Progenitor cell of endocrine pancreas (in vitro differentiated cells): ENCODE results near the gene PTPN18. TPM values are rescaled to one million over a fixed set of nuclear protein-coding genes. Genes with fewer than 3 reads are reported as not detected.

Experiments used
- DNase-seq: peaks from one replicate; pipeline ENCODE4 v3.0.0; 2021; ENCODE audit warnings: low spot score; ENCODE audit not compliant: unreplicated experiment
- H3K27ac Mint-ChIP-seq: 2 replicates; pipeline ENCODE4 v1.8.0; 2021; ENCODE audit warnings: mild to moderate bottlenecking, moderate library complexity, mixed read lengths
- H3K27me3 Mint-ChIP-seq: 2 replicates; pipeline ENCODE4 v1.8.0; 2021; ENCODE audit warnings: mixed read lengths
- H3K36me3 Mint-ChIP-seq: 2 replicates; pipeline ENCODE4 v1.8.0; 2022; ENCODE audit warnings: mixed read lengths; ENCODE audit not compliant: insufficient read depth
- H3K4me1 Mint-ChIP-seq: 2 replicates; pipeline ENCODE4 v1.8.0; 2021; ENCODE audit warnings: low read depth, mixed read lengths
- H3K4me3 Mint-ChIP-seq: 2 replicates; pipeline ENCODE4 v1.8.0; 2021; ENCODE audit warnings: low read depth, mild to moderate bottlenecking, moderate library complexity, mixed read lengths
- H3K9me3 Mint-ChIP-seq: 2 replicates; pipeline ENCODE4 v1.8.0; 2021; ENCODE audit warnings: low read depth, mixed read lengths
- total RNA-seq: library from RNA; stranded (reverse); gene quantifications from 2 replicates; pipeline ENCODE4 v1.2.1, GENCODE V29; 2021
- TF ChIP-seq, protein P1 (sequence below): fragments of 200-600 bp; sonication (generic); IDR thresholded peaks from one replicate; pipeline ENCODE4 v1.5.0; 2021; ENCODE audit warnings: antibody characterized with exemption, mild to moderate bottlenecking; ENCODE audit not compliant: unreplicated experiment

PTPN18 gene
- total RNA-seq, 1 donor from 2014 or later: 47.5 TPM

DNA sequence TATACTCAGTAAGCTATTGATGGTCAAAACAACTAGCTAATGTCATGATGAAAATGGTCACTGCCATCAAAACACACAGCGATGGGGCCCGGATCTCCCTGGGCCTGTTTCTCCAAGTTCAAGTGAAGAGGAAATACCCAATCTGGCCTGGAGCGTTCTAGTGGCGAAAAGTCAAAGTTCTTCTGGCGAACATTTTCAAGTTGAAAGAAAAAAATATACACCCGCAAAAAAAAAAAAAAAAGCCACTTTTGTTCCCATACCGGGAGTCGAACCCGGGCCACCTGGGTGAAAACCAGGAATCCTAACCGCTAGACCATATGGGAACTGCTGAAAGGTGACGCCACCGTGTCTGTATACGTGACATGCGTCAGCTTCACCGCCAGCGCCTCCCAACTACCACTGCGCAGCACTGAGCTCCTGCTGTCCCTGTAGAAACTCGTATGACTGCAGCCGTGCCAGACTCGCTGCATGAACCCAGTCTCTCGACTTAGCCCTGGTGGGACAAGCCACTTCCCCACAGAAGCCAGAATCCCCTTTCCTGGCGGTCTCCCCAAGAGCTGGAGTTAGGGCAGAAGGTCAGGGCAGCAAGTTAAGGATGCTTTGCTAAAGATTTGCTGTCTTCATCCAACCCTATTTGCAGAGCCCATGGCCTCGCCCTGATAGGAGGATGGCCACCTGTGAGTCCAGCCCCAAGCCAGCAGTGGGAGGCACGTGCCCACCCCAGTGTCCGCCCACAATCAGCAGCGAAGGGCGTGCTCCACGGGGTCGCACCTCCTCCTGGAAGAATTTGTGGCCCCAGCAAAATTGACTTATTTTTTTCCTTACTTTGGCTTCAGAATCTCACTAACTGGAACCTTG lies 18.8 kb upstream of the PTPN18 start:
- peak overlapping the region; percentile 100 for H3K27ac Mint-ChIP-seq
- TF ChIP-seq, protein P1, sequence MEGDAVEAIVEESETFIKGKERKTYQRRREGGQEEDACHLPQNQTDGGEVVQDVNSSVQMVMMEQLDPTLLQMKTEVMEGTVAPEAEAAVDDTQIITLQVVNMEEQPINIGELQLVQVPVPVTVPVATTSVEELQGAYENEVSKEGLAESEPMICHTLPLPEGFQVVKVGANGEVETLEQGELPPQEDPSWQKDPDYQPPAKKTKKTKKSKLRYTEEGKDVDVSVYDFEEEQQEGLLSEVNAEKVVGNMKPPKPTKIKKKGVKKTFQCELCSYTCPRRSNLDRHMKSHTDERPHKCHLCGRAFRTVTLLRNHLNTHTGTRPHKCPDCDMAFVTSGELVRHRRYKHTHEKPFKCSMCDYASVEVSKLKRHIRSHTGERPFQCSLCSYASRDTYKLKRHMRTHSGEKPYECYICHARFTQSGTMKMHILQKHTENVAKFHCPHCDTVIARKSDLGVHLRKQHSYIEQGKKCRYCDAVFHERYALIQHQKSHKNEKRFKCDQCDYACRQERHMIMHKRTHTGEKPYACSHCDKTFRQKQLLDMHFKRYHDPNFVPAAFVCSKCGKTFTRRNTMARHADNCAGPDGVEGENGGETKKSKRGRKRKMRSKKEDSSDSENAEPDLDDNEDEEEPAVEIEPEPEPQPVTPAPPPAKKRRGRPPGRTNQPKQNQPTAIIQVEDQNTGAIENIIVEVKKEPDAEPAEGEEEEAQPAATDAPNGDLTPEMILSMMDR: no peak
- H3K36me3 Mint-ChIP-seq: peaks cover 17% of the 10 kb centered on the region
- H3K27me3 Mint-ChIP-seq: peaks cover 20% of the 10 kb centered on the region
- peak overlapping the region; percentile 81 for H3K4me3 Mint-ChIP-seq
- DNase-seq: peak; percentile 91
- peaks cover 16% of the 10 kb centered on the region for H3K4me1 Mint-ChIP-seq
- no peaks in the 10 kb centered on the region for H3K9me3 Mint-ChIP-seq

DNA sequence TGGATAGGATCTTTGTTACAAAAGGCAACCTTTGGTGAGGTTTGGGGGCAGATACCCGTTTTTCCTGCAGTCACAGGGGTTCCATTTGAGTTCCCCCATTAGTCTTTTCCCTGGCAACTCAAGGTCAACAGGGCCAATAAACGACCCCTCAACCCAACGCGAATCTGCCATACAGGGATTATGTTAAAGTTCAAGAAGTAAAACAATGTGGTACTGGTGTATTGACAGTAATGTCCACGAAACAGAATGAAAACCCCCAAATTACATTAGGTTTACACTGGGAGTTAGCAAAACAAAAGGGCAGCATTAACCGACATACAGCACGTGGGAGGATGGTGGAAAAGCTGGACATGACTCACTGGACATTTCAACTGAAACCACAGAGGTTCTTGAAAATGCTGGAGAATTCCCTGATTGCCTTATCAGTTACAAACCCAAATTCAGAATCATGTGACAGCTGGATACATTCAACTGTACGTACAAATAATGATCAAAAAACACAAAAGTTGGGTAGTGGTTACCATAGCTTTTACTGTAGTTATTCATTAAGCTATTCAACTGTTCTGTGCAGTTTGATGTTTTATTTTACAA lies 18.0 kb upstream of the PTPN18 start:
- TF ChIP-seq, protein P1: no peak
- no peaks in the 10 kb centered on the region for H3K9me3 Mint-ChIP-seq
- H3K27me3 Mint-ChIP-seq: peaks cover 14% of the 10 kb centered on the region
- H3K36me3 Mint-ChIP-seq: peaks cover 17% of the 10 kb centered on the region
- peak overlapping the region; percentile 100 for H3K27ac Mint-ChIP-seq
- no peak for DNase-seq
- H3K4me3 Mint-ChIP-seq: peak overlapping the region; percentile 81
- H3K4me1 Mint-ChIP-seq: peaks cover 18% of the 10 kb centered on the region

DNA sequence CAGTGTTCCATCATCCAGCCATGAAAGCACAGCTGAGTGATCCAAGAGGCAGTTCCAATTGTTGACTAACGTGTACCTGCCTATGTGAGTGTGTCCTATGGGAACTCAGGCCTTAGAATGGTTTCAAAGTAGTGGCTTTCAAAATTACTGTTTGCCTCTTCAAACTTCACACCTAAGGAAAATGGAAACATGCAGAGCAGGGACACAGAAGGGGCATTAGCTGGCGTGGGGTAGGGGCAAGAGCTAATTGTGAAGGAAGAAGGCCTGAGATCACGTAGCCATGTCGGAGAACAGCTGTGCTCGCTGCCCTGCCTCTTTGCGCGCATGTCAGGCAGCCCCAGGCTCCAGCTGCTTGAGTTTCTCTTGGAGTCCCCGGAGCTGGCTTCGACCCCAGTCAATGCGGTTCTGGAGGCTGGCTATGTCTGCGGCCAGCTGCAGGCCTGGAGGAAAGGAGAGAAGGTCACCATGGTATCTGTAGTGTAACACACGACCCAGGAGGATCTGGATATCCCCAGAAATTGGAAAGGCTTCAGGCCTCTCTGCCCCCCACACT lies 17.0 kb upstream of the PTPN18 start:
- Mint-ChIP-seq H3K4me1 (peaks cover 20% of the 10 kb centered on the region), H3K4me3 (no peak overlapping the region), H3K27ac (no peak overlapping the region), H3K27me3 (peaks cover 10% of the 10 kb centered on the region), H3K9me3 (no peaks in the 10 kb centered on the region), H3K36me3 (peaks cover 17% of the 10 kb centered on the region)
- TF ChIP-seq, protein P1: no peak
- DNase-seq: no peak

DNA sequence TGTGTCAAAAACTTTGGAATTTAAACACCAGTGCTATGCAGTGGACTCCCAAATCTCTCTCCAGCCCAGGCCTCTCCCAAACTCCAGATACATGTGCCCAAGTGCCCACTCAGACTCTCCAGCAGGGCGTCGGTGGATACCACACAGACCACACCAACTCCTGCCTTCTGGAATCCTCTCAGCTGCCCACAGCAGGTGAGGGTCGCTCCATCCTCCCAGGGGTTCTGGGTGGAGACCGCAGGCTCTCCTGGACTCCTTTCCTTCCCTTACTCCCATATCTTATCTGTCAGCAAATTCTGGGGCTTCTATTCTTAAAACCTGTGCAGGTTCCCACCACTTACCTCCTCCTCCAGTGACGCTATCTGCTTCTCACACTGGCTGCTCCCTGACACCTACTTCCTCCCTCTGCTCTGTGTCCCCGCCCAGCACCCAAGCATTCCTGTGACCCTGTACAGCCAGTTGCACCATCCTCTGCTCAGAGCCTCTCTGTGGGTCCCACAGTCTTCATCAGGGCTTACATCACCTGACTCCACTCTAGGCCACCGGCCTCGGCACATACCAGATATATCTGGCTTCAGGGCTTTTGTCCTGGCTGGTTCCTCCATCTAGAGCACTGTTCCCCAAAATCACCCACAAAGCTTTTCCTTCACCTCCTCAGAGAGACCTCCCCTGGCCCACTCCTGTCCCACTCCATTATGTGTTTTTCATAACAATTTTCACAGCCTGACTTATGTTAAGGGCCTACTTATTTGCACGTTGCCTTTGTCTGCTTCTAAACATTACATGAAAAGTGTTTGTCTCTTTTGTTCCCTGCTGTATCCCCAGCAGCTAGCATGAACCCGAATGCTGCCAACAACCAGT lies 15.7 kb upstream of the PTPN18 start:
- Mint-ChIP-seq H3K9me3 (no peaks in the 10 kb centered on the region), H3K4me3 (peak overlapping the region; percentile 12), H3K36me3 (peaks cover 17% of the 10 kb centered on the region), H3K4me1 (peaks cover 20% of the 10 kb centered on the region), H3K27me3 (peaks cover under 1% of the 10 kb centered on the region), H3K27ac (peak overlapping the region; percentile 80)
- TF ChIP-seq, protein P1: no peak
- no peak for DNase-seq
